H1 (cell line): ENCODE data around the gene RNF145. TPM values are rescaled to one million over a fixed set of nuclear protein-coding genes. Genes with fewer than 3 reads are reported as not detected.

Experiments
- CTCF ChIA-PET: fragments of 300-600 bp; sonication (Branson Sonifier 250); formaldehyde crosslinking; loops from one replicate; lab custom pipeline; 2021; ENCODE audit not compliant: partially characterized antibody; lab: Charles Lee
- POLR2A ChIA-PET: fragments of 300-600 bp; sonication (Branson Sonifier 250); formaldehyde crosslinking; loops from one replicate; lab custom pipeline; 2021; ENCODE audit warnings: inconsistent platforms; ENCODE audit not compliant: partially characterized antibody; lab: Charles Lee
- DNase-seq, 2 experiments: peaks; one replicate each; pipeline versions ENCODE4 v3.0.0 to v3.0.0-alpha.2; 2010 to 2022; ENCODE audit warnings: low spot score in 2 of 2, low read depth in 1 of 2, mixed read lengths in 1 of 2
- FAIRE-seq: peaks from 2 replicates; lab custom pipeline; 2011; peaks lifted over from hg19 to GRCh38; lab: Jason Lieb, UNC
- H2AFZ ChIP-seq: 2 replicates; pipeline ENCODE4 v1.8.1; 2012; ENCODE audit warnings: low read length, inconsistent platforms
- H2AK5ac ChIP-seq: 2 replicates; pipeline ENCODE4 v1.6.1; 2013; ENCODE audit warnings: low read depth, low read length
- H2BK120ac ChIP-seq: replicated peaks from 2 replicates; pipeline ENCODE3; 2013; ENCODE audit warnings: low read depth, low read length, inconsistent platforms
- H2BK12ac ChIP-seq: 2 replicates; pipeline ENCODE4 v1.6.1; 2013; ENCODE audit warnings: low read depth, low read length
- H2BK15ac ChIP-seq: 2 replicates; pipeline ENCODE4 v1.6.1; 2013; ENCODE audit warnings: low read length
- H2BK20ac ChIP-seq: 2 replicates; pipeline ENCODE4 v1.6.1; 2013; ENCODE audit warnings: low read length
- H2BK5ac ChIP-seq: 2 replicates; pipeline ENCODE4 v1.6.1; 2013; ENCODE audit warnings: low read depth, low read length
- H3K14ac ChIP-seq: 2 replicates; pipeline ENCODE4 v1.6.1; 2013; ENCODE audit warnings: inconsistent platforms; ENCODE audit not compliant: insufficient read length
- H3K18ac ChIP-seq: 2 replicates; pipeline ENCODE4 v1.6.1; 2013; ENCODE audit warnings: low read length; ENCODE audit errors: extremely low read depth
- H3K23ac ChIP-seq: 2 replicates; pipeline ENCODE4 v1.6.1; 2013; ENCODE audit warnings: inconsistent platforms; ENCODE audit not compliant: insufficient read length
- H3K23me2 ChIP-seq: 2 replicates; pipeline ENCODE4 v1.6.1; 2013; ENCODE audit warnings: low read depth, low read length
- H3K27ac ChIP-seq: 2 replicates; pipeline ENCODE4 v1.6.1; 2011; ENCODE audit warnings: low read depth, low read length, inconsistent platforms
- H3K27me3 ChIP-seq, 4 experiments: replicated peaks in 1 of 4; 1 replicate in 1 of 4; 2 replicates in 3 of 4; pipeline versions ENCODE4 v1.6.1 to v1.8.1; 2011 to 2013; ENCODE audit warnings: low read length in 3 of 4, mild to moderate bottlenecking in 3 of 4, inconsistent platforms in 2 of 4, mixed read lengths in 2 of 4, moderate library complexity in 1 of 4; ENCODE audit not compliant: control insufficient read depth in 3 of 4, insufficient read depth in 3 of 4; ENCODE audit errors: extremely low read depth in 1 of 4
- H3K36me3 ChIP-seq, 4 experiments: 2 replicates each; pipeline versions ENCODE4 v1.6.1 to v1.8.1; 2011 to 2013; ENCODE audit warnings: mild to moderate bottlenecking in 4 of 4, low read length in 3 of 4, moderate library complexity in 2 of 4, control low read depth in 1 of 4, inconsistent platforms in 1 of 4; ENCODE audit not compliant: insufficient read depth in 4 of 4, control insufficient read depth in 2 of 4
- H3K4ac ChIP-seq: replicated peaks from 2 replicates; pipeline ENCODE3; 2013; ENCODE audit warnings: low read length, low read depth, mixed read lengths, inconsistent platforms; ENCODE audit not compliant: insufficient read length
- H3K4me1 ChIP-seq, 4 experiments: replicated peaks in 1 of 4; 1 replicate in 1 of 4; 2 replicates in 3 of 4; pipeline versions ENCODE4 v1.6.1 to v1.8.1; 2011 to 2013; ENCODE audit warnings: low read length in 3 of 4, inconsistent platforms in 2 of 4, mixed read lengths in 1 of 4; ENCODE audit not compliant: insufficient read depth in 4 of 4, control insufficient read depth in 3 of 4
- H3K4me2 ChIP-seq, 2 experiments: 2 replicates each; pipeline versions ENCODE4 v1.6.1 to v1.8.1; 2011 to 2013; ENCODE audit warnings: low read depth in 2 of 2, low read length in 2 of 2, control low read depth in 1 of 2, inconsistent platforms in 1 of 2, mild to moderate bottlenecking in 1 of 2; ENCODE audit not compliant: insufficient read depth in 1 of 2
- H3K4me3 ChIP-seq, 4 experiments: fragments of 200-600, 300-600 bp in 1 of 4; sonication (generic), shearing (Covaris generic), sonication (Bioruptor Twin) in 1 of 4; 2 replicates each; pipeline versions ENCODE4 v1.5.1 to v1.8.1; 2011 to 2016; ENCODE audit warnings: low read length in 4 of 4, low read depth in 3 of 4, control low read depth in 2 of 4, inconsistent platforms in 2 of 4, mild to moderate bottlenecking in 2 of 4, mixed read lengths in 1 of 4, moderate library complexity in 1 of 4; ENCODE audit not compliant: insufficient read depth in 2 of 4; ENCODE audit errors: extremely low read depth in 1 of 4
- H3K56ac ChIP-seq: replicated peaks from 2 replicates; pipeline ENCODE3; 2013; ENCODE audit warnings: low read depth, mild to moderate bottlenecking, mixed read lengths, low read length, inconsistent platforms; ENCODE audit not compliant: insufficient read length
- H3K79me1 ChIP-seq: 2 replicates; pipeline ENCODE4 v1.6.1; 2013; ENCODE audit warnings: low read depth, low read length, control low read depth
- H3K79me2 ChIP-seq, 2 experiments: 2 replicates each; pipeline versions ENCODE4 v1.6.1 to v1.8.1; 2012 to 2013; ENCODE audit warnings: low read length in 2 of 2, mild to moderate bottlenecking in 2 of 2, inconsistent platforms in 1 of 2; ENCODE audit not compliant: insufficient read depth in 2 of 2, control insufficient read depth in 1 of 2
- H3K9ac ChIP-seq, 4 experiments: replicated peaks in 1 of 4; 1 replicate in 1 of 4; 2 replicates in 3 of 4; pipeline versions ENCODE4 v1.6.1 to v1.8.1; 2011 to 2013; ENCODE audit warnings: low read depth in 3 of 4, low read length in 3 of 4, control low read depth in 2 of 4, mild to moderate bottlenecking in 2 of 4, moderate library complexity in 2 of 4, inconsistent platforms in 1 of 4; ENCODE audit errors: extremely low read depth in 1 of 4
- H3K9me3 ChIP-seq, 2 experiments: 2 replicates each; pipeline versions ENCODE4 v1.6.1 to v1.8.1; 2012 to 2013; ENCODE audit warnings: mild to moderate bottlenecking in 2 of 2, moderate library complexity in 2 of 2, control low read depth in 1 of 2, inconsistent platforms in 1 of 2, low read depth in 1 of 2, low read length in 1 of 2, mixed read lengths in 1 of 2; ENCODE audit not compliant: insufficient read depth in 2 of 2
- H4K20me1 ChIP-seq, 2 experiments: replicated peaks in 1 of 2; 2 replicates each; pipeline versions ENCODE3 to v1.8.1; 2011 to 2013; ENCODE audit warnings: inconsistent platforms in 2 of 2, low read length in 2 of 2, mild to moderate bottlenecking in 1 of 2; ENCODE audit not compliant: insufficient read depth in 2 of 2, control insufficient read depth in 1 of 2
- H4K5ac ChIP-seq: 2 replicates; pipeline ENCODE4 v1.6.1; 2013; ENCODE audit warnings: low read length, low read depth, mixed read lengths, inconsistent platforms; ENCODE audit not compliant: insufficient read length
- H4K8ac ChIP-seq: 2 replicates; pipeline ENCODE4 v1.8.0; 2013; ENCODE audit warnings: mild to moderate bottlenecking, moderate library complexity, low read length, inconsistent platforms; ENCODE audit not compliant: insufficient read depth; ENCODE audit errors: extremely low read depth
- H4K91ac ChIP-seq: replicated peaks from 2 replicates; pipeline ENCODE3; 2013; ENCODE audit warnings: low read length, mixed read lengths, inconsistent platforms; ENCODE audit not compliant: insufficient read length
- BCL11A ChIP-seq, 2 experiments: IDR thresholded peaks; one replicate each; pipeline ENCODE4 v1.6.1; 2011; ENCODE audit warnings: low read depth in 2 of 2, low read length in 2 of 2, mild to moderate bottlenecking in 2 of 2
- FOSL1 ChIP-seq: IDR thresholded peaks from 2 replicates; pipeline ENCODE4 v1.6.1; 2011; ENCODE audit warnings: mild to moderate bottlenecking, low read depth, low read length, moderate library complexity; ENCODE audit not compliant: insufficient read depth
- GTF2F1 ChIP-seq: IDR thresholded peaks from 2 replicates; pipeline ENCODE4 v1.6.1; 2012; ENCODE audit warnings: low read depth, low read length, improper control_type of control experiment, borderline replicate concordance
- NANOG ChIP-seq: IDR thresholded peaks from 2 replicates; pipeline ENCODE4 v1.6.1; 2011; ENCODE audit warnings: low read length, low read depth, mild to moderate bottlenecking, inconsistent platforms; ENCODE audit not compliant: insufficient read depth, poor library complexity, severe bottlenecking
- TBP ChIP-seq: IDR thresholded peaks from 2 replicates; pipeline ENCODE4 v1.6.1; 2011; ENCODE audit warnings: low read depth, low read length, improper control_type of control experiment
- WGBS, 2 experiments: shearing (Covaris generic) in 1 of 2; methylation state at CpG; one replicate each; pipeline versions ENCODE4 v1.1.6 to v1.1.7; 2013 to 2015; ENCODE audit warnings: low lambda C conversion rate in 2 of 2, mixed read lengths in 2 of 2, inconsistent platforms in 1 of 2, low coverage in 1 of 2, missing lambda C conversion rate in 1 of 2; ENCODE audit not compliant: insufficient replicate concordance in 2 of 2, insufficient coverage in 1 of 2, insufficient read length in 1 of 2; ENCODE audit errors: extremely low coverage in 1 of 2, missing lambda C conversion rate in 1 of 2; 5-methylcytosine and 5-hydroxymethylcytosine counted together
- polyA plus RNA-seq, 7 experiments: library from polyadenylated mRNA; depleted of rRNA in 3 of 7; stranded (reverse) in 5 of 7; unstranded in 2 of 7; fragments of >200 nt in 5 of 7; fragments of 200-250 nt in 2 of 7; gene quantifications; 1 replicate in 5 of 7; 2 replicates in 1 of 7; 4 replicates in 1 of 7; pipeline versions ENCODE4 v1.2.1 to v1.2.3, GENCODE V29; 2011 to 2013; ENCODE audit warnings: missing spikeins in 2 of 7, mixed read lengths in 2 of 7
- total RNA-seq: library from RNA; stranded (reverse); fragmentation: NEBNext Ultra II Directional; extraction: Animal tissue kit (Norgen Biotek cat#: 25700); gene quantifications from 2 replicates; pipeline ENCODE4 v1.2.1, GENCODE V29; 2021
- TF ChIP-seq, protein P1 (sequence below): IDR thresholded peaks from 2 replicates; pipeline ENCODE4 v1.6.1; 2011; ENCODE audit warnings: low read depth, mild to moderate bottlenecking, low read length; ENCODE audit not compliant: insufficient read depth

Gene RNF145
- total and polyA plus RNA-seq, 2 of the 8 experiments (the other 6 are each of a cell fraction or from before 2014, with no cell fraction given) = 34.2 to 72.5 TPM

DNA sequence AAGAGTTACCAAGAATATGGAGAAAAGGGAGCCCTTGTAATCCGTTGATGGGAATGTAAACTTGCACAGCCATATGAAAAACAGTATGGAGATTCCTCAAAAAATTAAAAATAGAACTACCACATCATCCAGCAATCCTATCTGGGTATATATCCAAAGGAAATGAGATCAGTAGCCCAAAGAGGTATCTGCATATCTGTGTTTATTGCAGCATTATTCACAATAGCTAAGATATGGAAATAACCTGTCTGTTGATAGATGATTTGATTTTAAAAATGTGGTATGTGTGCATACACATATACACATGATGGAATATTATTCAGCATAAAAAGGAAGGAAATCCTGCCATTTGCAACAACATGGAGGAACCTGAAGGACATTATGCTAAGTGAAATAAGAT, 61.4 kb downstream of the RNF145 start:
- H4K91ac ChIP-seq = no peak overlapping the region
- no peak overlapping the region for H4K8ac ChIP-seq
- no peaks in the 10 kb centered on the region for H3K79me1 ChIP-seq
- 100% methylated on average over 1 of the region's 1 CpG; no CpG with 5 or more reads in 1 of the 2 experiments for WGBS, 2 experiments
- no peak overlapping the region for H3K23ac ChIP-seq
- FAIRE-seq (no peak), DNase-seq (no peak)
- no peaks in the 10 kb centered on the region for H3K4me1 ChIP-seq
- H3K56ac ChIP-seq = no peak overlapping the region
- no peak overlapping the region for H2BK120ac ChIP-seq
- H4K5ac ChIP-seq = no peak overlapping the region
- H3K9ac ChIP-seq = no peak overlapping the region
- H3K18ac ChIP-seq = no peak overlapping the region
- TF ChIP-seq BCL11A (IDR thresholded peaks at IDR 0.05; ENCODE audit: low read depth in 2 of 2, low read length in 2 of 2) (no peak), TBP (no peak), NANOG (no peak), FOSL1 (no peak), GTF2F1 (no peak)
- TF ChIP-seq, protein P1, sequence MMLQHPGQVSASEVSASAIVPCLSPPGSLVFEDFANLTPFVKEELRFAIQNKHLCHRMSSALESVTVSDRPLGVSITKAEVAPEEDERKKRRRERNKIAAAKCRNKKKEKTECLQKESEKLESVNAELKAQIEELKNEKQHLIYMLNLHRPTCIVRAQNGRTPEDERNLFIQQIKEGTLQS = no peak
- no peak overlapping the region for H2AK5ac ChIP-seq
- no peak overlapping the region for H2AFZ ChIP-seq
- no peak overlapping the region for H3K14ac ChIP-seq
- no peaks in the 10 kb centered on the region for H3K9me3 ChIP-seq
- no peak overlapping the region for H3K4me2 ChIP-seq
- H2BK20ac ChIP-seq = no peak overlapping the region
- no peak overlapping the region for H2BK12ac ChIP-seq
- no peaks in the 10 kb centered on the region for H3K79me2 ChIP-seq
- H2BK5ac ChIP-seq = no peak overlapping the region
- CTCF ChIA-PET = no interaction called here
- no peaks in the 10 kb centered on the region for H3K27me3 ChIP-seq
- no peaks in the 10 kb centered on the region for H3K36me3 ChIP-seq
- no peak overlapping the region for H2BK15ac ChIP-seq
- no peak overlapping the region for H3K4me3 ChIP-seq
- no peaks in the 10 kb centered on the region for H3K23me2 ChIP-seq
- H3K4ac ChIP-seq = no peak overlapping the region
- H3K27ac ChIP-seq = no peak overlapping the region
- POLR2A ChIA-PET = interaction anchor here (1.4 kb wide), 1 partner anchor 14 kb away, joined by 3 read pairs; no protein-coding TSS in a partner anchor
- no peaks in the 10 kb centered on the region for H4K20me1 ChIP-seq
